Testis (tissue), 3 donors: ENCODE data around the gene SMG9. TPM values are rescaled to one million over a fixed set of nuclear protein-coding genes. Genes with fewer than 3 reads are reported as not detected.

ENCODE experiments used
- DNase-seq: peaks from one replicate; pipeline ENCODE4 v3.0.0-alpha.2; 2019
- H3K27ac ChIP-seq, 2 donors: fragments of 200-600 bp; sonication (generic); one replicate each; pipeline ENCODE4 v1.5.1; 2019
- H3K27me3 ChIP-seq: fragments of 200-600 bp; sonication (generic); one replicate; pipeline ENCODE4 v1.5.1; 2019
- H3K36me3 ChIP-seq: fragments of 200-600 bp; sonication (generic); one replicate; pipeline ENCODE4 v1.5.1; 2017; ENCODE audit warnings: low read depth; ENCODE audit errors: missing control alignments
- H3K4me1 ChIP-seq: fragments of 200-600 bp; sonication (generic); one replicate; pipeline ENCODE4 v1.5.1; 2019
- H3K4me3 ChIP-seq, 2 donors: fragments of 200-600 bp; sonication (generic); one replicate each; pipeline ENCODE4 v1.5.1; 2017 to 2019
- H3K9me3 ChIP-seq: fragments of 200-600 bp; sonication (generic); one replicate; pipeline ENCODE4 v1.5.1; 2017
- CTCF ChIP-seq, 3 experiments: fragments of 450-650 bp in 2 of 3; fragments of 200-600 bp in 1 of 3; sonication (generic) in 1 of 3; IDR thresholded peaks; one replicate each; pipeline ENCODE4 v1.5.1; 2016 to 2019; ENCODE audit warnings: antibody characterized with exemption in 3 of 3, mild to moderate bottlenecking in 2 of 3, moderate library complexity in 1 of 3
- POLR2A ChIP-seq: fragments of 450-650 bp; IDR thresholded peaks from one replicate; pipeline ENCODE4 v1.6.1; 2017; ENCODE audit warnings: antibody characterized with exemption, mild to moderate bottlenecking, moderate library complexity
- WGBS, 2 donors: methylation state at CpG; one replicate each; pipeline ENCODE4 v1.1.5; 2018; 5-methylcytosine and 5-hydroxymethylcytosine counted together
- intact Hi-C: fragments of 100-400 bp; cut with DNase I; formaldehyde crosslinking; loops from one replicate; pipeline ENCODE4 v1.15.1; 2023; ENCODE audit warnings: low total_unique reads
- polyA plus RNA-seq: library from polyadenylated mRNA; stranded (reverse); fragments of 350-450 nt; fragmentation: Illumina TruSeq; extraction: RNeasy Lipid Tissue Mini Kit (QIAGEN cat#74804); gene quantifications from one replicate; pipeline ENCODE4 v1.2.3, GENCODE V29; 2014; ENCODE audit warnings: low read depth, low replicate concordance; ENCODE audit not compliant: insufficient read depth
- total RNA-seq, 2 donors: library from RNA; depleted of rRNA; stranded (reverse); fragments of >200 nt; gene quantifications; one replicate each; pipeline ENCODE4 v1.2.3, GENCODE V29; 2016

SMG9 gene
- total and polyA plus RNA-seq, 3 donors from 2014 or later, result 65.0 to 144 (median 76.8) TPM

GRCh38 chr19:43715776-43716175 lies 39.0 kb downstream of the SMG9 start, which contains the start of gene IRGC:
Gene IRGC (plus strand): TSS chr19:43716076. CDS start chr19:43718559, 2,483 bp downstream.
- no peaks in the 10 kb centered on the region for H3K27me3 ChIP-seq
- H3K4me3 ChIP-seq, result no peak within 1 kb of the TSS
- no peaks in the 10 kb centered on the region for H3K4me1 ChIP-seq
- no peaks in the 10 kb centered on the region for H3K36me3 ChIP-seq
- H3K27ac ChIP-seq, result no peak within 1 kb of the TSS
- intact Hi-C loops, result no loop called here
- no peak for DNase-seq
- 47 to 48% methylated on average over 4 of the region's 4 CpGs for WGBS, 2 donors
- TF ChIP-seq POLR2A (no peak), CTCF (IDR thresholded peaks at IDR 0.05) (no peak)
- H3K9me3 ChIP-seq, result no peaks in the 10 kb centered on the region

GRCh38 chr19:43713208-43713607 lies 41.6 kb downstream of the SMG9 start:
- no peak overlapping the region for H3K4me3 ChIP-seq
- H3K36me3 ChIP-seq, result no peaks in the 10 kb centered on the region
- H3K27me3 ChIP-seq, result no peaks in the 10 kb centered on the region
- H3K27ac ChIP-seq, result no peak overlapping the region
- H3K9me3 ChIP-seq, result no peaks in the 10 kb centered on the region
- 69 to 70% methylated on average over 3 of the region's 3 CpGs for WGBS, 2 donors
- H3K4me1 ChIP-seq, result no peaks in the 10 kb centered on the region
- TF ChIP-seq CTCF (IDR thresholded peaks at IDR 0.05) (no peak), POLR2A (no peak)
- intact Hi-C loops, result no loop called here
- DNase-seq, result no peak

GRCh38 chr19:43711751-43712355 lies 42.9 kb downstream of the SMG9 start:
- WGBS, 2 donors, result 77 to 80% methylated on average over 12 of the region's 12 CpGs
- H3K9me3 ChIP-seq, result no peaks in the 10 kb centered on the region
- TF ChIP-seq POLR2A (no peak), CTCF (IDR thresholded peaks at IDR 0.05) (no peak)
- no peaks in the 10 kb centered on the region for H3K27me3 ChIP-seq
- no peaks in the 10 kb centered on the region for H3K4me1 ChIP-seq
- H3K4me3 ChIP-seq, result no peak overlapping the region
- no peaks in the 10 kb centered on the region for H3K36me3 ChIP-seq
- no peak for DNase-seq
- intact Hi-C loops, result no loop called here
- H3K27ac ChIP-seq, result no peak overlapping the region

GRCh38 chr19:43708716-43709115 lies 46.0 kb downstream of the SMG9 start:
- Histone ChIP-seq H3K4me1 (no peaks in the 10 kb centered on the region), H3K36me3 (no peaks in the 10 kb centered on the region), H3K27me3 (no peaks in the 10 kb centered on the region), H3K27ac (no peak overlapping the region), H3K9me3 (no peaks in the 10 kb centered on the region), H3K4me3 (no peak overlapping the region)
- DNase-seq, result no peak
- intact Hi-C loops, result no loop called here
- TF ChIP-seq CTCF (IDR thresholded peaks at IDR 0.05), result no peak
- TF ChIP-seq POLR2A, result no peak
- 57 to 67% methylated on average over 2 of the region's 2 CpGs for WGBS, 2 donors

GRCh38 chr19:43707158-43707712 lies 47.5 kb downstream of the SMG9 start:
- WGBS, 2 donors, result 77% methylated on average over 13 of the region's 13 CpGs
- H3K27me3 ChIP-seq, result no peaks in the 10 kb centered on the region
- no peaks in the 10 kb centered on the region for H3K4me1 ChIP-seq
- H3K36me3 ChIP-seq, result no peaks in the 10 kb centered on the region
- TF ChIP-seq CTCF (IDR thresholded peaks at IDR 0.05) (no peak), POLR2A (no peak)
- no peak overlapping the region for H3K27ac ChIP-seq
- no peak for DNase-seq
- intact Hi-C loops, result no loop called here
- H3K4me3 ChIP-seq, result no peak overlapping the region
- no peaks in the 10 kb centered on the region for H3K9me3 ChIP-seq
